HL-60 (cell line): ENCODE data around the gene PANX1.
"Not testable (repeated sequence)": the region's sequence is repeated elsewhere in the genome, so short reads cannot be mapped to it uniquely, and the experiment has no call there.

ENCODE experiments used
- DNase-seq, 2 experiments: peaks; one replicate each; pipeline ENCODE4 v3.0.0-alpha.2; 2010 to 2020; ENCODE audit warnings: low read depth in 1 of 2, low spot score in 1 of 2
- H3K27ac ChIP-seq: fragments of 250-450 bp; sonication (Bioruptor Pico); replicated peaks from 2 replicates; pipeline ENCODE4 v1.5.1; 2020; ENCODE audit warnings: mild to moderate bottlenecking, moderate library complexity
- H3K27me3 ChIP-seq: fragments of 250-450 bp; sonication (Bioruptor Pico); 2 replicates; pipeline ENCODE4 v1.5.1; 2021; ENCODE audit warnings: mild to moderate bottlenecking, moderate library complexity; ENCODE audit not compliant: insufficient read depth, poor library complexity, severe bottlenecking
- H3K4me3 ChIP-seq: replicated peaks from 2 replicates; pipeline ENCODE4 v1.5.1; 2011; ENCODE audit warnings: mild to moderate bottlenecking, control low read depth, low read length; ENCODE audit not compliant: insufficient read depth
- GABPA ChIP-seq: IDR thresholded peaks from 2 replicates; pipeline ENCODE4 v1.6.1; 2012; ENCODE audit warnings: low read depth
- POLR2AphosphoS5 ChIP-seq: IDR thresholded peaks from 2 replicates; pipeline ENCODE4 v1.6.1; 2012; ENCODE audit warnings: low read depth
- SPI1 ChIP-seq: IDR thresholded peaks from 2 replicates; pipeline ENCODE4 v1.6.1; 2012; ENCODE audit warnings: low read depth, mild to moderate bottlenecking, borderline replicate concordance
- TF ChIP-seq, protein P1 (sequence below): IDR thresholded peaks from one replicate; pipeline ENCODE4 v1.5.1; 2011; ENCODE audit warnings: low read length, control low read depth, inconsistent platforms; ENCODE audit not compliant: insufficient read depth
- TF ChIP-seq, protein P2 (sequence below): IDR thresholded peaks from 2 replicates; pipeline ENCODE4 v1.6.1; 2012; ENCODE audit warnings: low read depth; ENCODE audit not compliant: insufficient replicate concordance

The PANX1 gene

GRCh38 chr11:94152678-94153065 is 24.0 kb downstream of the PANX1 start:
- Histone ChIP-seq H3K4me3 (no peak overlapping the region), H3K27ac (no peak overlapping the region), H3K27me3 (no peaks in the 10 kb centered on the region)
- TF ChIP-seq GABPA (no peak), SPI1 (no peak)
- TF ChIP-seq, protein P1, sequence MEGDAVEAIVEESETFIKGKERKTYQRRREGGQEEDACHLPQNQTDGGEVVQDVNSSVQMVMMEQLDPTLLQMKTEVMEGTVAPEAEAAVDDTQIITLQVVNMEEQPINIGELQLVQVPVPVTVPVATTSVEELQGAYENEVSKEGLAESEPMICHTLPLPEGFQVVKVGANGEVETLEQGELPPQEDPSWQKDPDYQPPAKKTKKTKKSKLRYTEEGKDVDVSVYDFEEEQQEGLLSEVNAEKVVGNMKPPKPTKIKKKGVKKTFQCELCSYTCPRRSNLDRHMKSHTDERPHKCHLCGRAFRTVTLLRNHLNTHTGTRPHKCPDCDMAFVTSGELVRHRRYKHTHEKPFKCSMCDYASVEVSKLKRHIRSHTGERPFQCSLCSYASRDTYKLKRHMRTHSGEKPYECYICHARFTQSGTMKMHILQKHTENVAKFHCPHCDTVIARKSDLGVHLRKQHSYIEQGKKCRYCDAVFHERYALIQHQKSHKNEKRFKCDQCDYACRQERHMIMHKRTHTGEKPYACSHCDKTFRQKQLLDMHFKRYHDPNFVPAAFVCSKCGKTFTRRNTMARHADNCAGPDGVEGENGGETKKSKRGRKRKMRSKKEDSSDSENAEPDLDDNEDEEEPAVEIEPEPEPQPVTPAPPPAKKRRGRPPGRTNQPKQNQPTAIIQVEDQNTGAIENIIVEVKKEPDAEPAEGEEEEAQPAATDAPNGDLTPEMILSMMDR, result no peak
- no peak for DNase-seq

GRCh38 chr11:94153320-94153719 is 24.7 kb downstream of the PANX1 start:
- H3K4me3 ChIP-seq, result no peak overlapping the region
- DNase-seq, result no peak
- no peaks in the 10 kb centered on the region for H3K27me3 ChIP-seq
- H3K27ac ChIP-seq, result no peak overlapping the region
- TF ChIP-seq, protein P2, sequence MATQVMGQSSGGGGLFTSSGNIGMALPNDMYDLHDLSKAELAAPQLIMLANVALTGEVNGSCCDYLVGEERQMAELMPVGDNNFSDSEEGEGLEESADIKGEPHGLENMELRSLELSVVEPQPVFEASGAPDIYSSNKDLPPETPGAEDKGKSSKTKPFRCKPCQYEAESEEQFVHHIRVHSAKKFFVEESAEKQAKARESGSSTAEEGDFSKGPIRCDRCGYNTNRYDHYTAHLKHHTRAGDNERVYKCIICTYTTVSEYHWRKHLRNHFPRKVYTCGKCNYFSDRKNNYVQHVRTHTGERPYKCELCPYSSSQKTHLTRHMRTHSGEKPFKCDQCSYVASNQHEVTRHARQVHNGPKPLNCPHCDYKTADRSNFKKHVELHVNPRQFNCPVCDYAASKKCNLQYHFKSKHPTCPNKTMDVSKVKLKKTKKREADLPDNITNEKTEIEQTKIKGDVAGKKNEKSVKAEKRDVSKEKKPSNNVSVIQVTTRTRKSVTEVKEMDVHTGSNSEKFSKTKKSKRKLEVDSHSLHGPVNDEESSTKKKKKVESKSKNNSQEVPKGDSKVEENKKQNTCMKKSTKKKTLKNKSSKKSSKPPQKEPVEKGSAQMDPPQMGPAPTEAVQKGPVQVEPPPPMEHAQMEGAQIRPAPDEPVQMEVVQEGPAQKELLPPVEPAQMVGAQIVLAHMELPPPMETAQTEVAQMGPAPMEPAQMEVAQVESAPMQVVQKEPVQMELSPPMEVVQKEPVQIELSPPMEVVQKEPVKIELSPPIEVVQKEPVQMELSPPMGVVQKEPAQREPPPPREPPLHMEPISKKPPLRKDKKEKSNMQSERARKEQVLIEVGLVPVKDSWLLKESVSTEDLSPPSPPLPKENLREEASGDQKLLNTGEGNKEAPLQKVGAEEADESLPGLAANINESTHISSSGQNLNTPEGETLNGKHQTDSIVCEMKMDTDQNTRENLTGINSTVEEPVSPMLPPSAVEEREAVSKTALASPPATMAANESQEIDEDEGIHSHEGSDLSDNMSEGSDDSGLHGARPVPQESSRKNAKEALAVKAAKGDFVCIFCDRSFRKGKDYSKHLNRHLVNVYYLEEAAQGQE, result no peak
- no peak for TF ChIP-seq POLR2AphosphoS5
- TF ChIP-seq GABPA, result no peak
- TF ChIP-seq, protein P1, result no peak
- no peak for TF ChIP-seq SPI1

DNA sequence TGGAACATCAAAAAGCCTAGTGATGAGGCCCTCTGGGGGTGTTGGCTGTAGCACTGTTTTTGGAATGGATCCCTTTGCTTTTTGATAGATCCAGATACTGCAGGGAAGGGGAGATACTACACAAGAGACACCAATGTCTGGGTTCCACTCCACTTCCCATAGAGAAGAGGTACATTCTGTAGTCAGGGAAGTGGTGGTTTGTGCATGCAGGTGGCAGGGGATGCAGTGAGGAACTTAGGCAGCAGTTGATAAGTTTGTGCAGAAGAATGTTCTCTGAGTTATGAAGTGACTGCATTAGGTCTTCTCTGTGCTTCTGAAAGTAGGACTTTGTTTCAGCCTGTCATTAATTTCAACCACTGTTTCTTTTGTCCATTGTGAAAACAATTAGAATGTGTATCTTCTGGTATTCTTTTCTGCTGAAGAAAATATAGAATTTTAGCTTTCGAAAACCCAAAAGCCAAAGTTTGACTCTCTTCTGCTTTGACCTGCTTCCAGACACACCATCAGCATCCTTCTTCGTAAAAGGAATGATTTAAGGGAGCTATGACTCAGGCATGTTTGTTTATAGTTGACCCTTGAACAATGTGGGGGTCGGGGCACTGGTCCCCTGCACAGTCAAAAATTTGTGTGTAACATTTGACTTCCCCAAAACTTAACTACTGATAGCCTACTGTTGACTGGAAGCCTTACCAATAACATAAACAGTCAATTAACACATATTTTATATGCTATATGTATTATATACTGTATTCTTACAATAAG is 25.6 kb downstream of the PANX1 start:
- TF ChIP-seq, protein P1, result no peak
- peak; percentile 44; the same call in 1 of the 2 replicates for TF ChIP-seq SPI1
- Histone ChIP-seq H3K27me3 (no peaks in the 10 kb centered on the region), H3K4me3 (no peak overlapping the region), H3K27ac (no peak overlapping the region)
- peak in 1 of 2 experiments; percentile 21 for DNase-seq

DNA sequence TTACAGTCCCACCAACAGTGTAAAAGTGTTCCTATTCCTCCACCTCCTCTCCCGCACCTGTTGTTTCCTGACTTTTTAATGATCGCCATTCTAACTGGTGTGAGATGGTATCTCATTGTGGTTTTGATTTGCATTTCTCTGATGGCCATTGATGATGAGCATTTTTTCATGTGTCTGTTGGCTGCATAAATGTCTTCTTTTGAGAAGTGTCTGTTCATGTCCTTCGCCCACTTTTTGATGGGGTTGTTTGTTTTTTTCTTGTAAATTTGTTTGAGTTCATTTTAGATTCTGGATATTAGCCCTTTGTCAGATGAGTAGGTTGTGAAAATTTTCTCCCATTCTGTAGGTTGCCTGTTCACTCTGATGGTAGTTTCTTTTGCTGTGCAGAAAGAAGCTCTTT is 28.7 kb downstream of the PANX1 start:
- H3K27ac ChIP-seq, DNase-seq, H3K4me3 ChIP-seq, H3K27me3 ChIP-seq: not testable (repeated sequence)

DNA sequence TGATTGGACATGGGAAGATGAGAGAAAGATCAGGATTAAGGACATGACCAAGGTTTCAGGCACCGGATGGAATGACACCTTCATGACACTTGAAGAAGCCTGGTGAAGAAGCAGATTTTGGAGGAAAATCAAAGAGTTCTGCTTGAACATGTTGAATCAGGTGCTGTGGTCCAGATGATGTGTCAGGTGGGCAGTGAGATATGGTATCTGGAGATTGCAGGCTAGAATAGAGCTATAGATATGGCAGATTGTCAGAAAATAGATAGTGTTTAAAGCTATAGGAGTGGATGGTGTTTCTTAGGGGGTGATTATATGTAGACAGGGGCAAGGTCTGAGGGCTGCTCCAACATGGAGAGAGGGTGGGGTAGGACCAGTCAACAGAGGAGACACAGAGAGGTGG is 40.2 kb downstream of the PANX1 start:
- Histone ChIP-seq H3K27ac (no peak overlapping the region), H3K4me3 (no peak overlapping the region), H3K27me3 (no peaks in the 10 kb centered on the region)
- DNase-seq, result no peak
- TF ChIP-seq GABPA, result no peak
- TF ChIP-seq, protein P1, result no peak
- TF ChIP-seq SPI1, result no peak
- TF ChIP-seq, protein P2, result no peak
- no peak for TF ChIP-seq POLR2AphosphoS5
